ENCODE data around the gene HDGFL1.

Gene HDGFL1

DNA sequence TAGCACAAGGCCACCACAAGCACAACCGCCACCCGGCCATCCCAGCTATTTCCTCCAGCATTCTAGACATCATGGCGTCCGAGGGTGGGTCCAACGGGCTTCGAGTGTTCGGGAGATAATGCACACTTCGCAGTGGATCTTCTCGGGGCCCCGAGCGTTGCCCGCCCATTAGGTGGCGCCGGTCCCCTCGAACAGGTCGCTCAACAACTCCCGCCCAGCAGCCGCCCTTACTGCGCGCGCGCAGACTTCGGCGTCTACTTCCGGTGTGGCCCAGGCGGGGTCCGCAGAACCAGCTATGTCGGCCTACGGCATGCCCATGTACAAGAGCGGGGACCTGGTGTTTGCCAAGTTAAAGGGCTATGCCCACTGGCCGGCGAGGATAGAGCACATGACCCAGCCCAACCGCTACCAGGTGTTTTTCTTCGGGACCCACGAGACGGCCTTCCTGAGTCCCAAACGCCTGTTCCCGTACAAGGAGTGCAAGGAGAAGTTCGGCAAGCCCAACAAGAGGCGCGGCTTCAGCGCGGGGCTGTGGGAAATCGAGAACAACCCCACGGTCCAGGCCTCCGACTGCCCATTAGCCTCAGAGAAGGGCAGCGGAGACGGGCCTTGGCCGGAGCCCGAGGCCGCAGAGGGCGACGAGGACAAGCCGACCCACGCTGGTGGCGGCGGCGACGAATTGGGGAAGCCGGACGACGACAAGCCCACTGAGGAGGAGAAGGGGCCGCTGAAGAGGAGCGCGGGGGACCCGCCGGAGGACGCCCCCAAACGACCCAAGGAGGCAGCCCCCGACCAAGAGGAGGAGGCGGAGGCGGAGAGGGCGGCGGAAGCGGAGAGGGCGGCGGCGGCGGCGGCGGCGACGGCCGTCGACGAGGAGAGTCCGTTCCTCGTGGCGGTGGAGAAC lies at the start of gene HDGFL1:
Gene HDGFL1 (plus strand): TSS at position 286 of the 904 bp plus-strand sequence. CDS start 10 bp downstream, at position 296.
- no peak for DNase-seq

- no peak for DNase-seq
Observed at GRCh38 chr6:22521035-22521434, 48.3 kb upstream of the HDGFL1 start.

GRCh38 chr6:22526736-22527135 lies 42.6 kb upstream of the HDGFL1 start:
- DNase-seq = no peak

GRCh38 chr6:22529866-22530265 lies 39.5 kb upstream of the HDGFL1 start:
- no peak for DNase-seq

DNA sequence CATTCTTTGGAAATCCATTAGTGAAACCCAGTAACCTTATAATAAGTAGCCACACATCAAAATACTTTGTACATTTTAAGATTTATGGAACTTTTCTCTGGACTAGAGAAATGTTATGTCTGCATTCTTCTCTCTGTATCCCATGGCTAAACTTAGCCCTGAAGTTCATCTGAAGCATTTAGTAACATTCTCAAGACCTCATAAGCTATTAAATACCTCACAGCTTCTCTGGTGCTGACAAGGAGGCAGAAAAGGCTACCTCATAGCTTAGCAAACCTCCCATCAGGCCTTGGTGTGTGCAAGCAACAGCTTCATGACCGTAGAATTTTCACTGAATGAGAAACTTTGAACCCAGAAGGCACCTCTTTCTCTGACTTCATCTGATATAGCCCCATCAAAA lies 38.9 kb upstream of the HDGFL1 start:
- no peak for DNase-seq

DNA sequence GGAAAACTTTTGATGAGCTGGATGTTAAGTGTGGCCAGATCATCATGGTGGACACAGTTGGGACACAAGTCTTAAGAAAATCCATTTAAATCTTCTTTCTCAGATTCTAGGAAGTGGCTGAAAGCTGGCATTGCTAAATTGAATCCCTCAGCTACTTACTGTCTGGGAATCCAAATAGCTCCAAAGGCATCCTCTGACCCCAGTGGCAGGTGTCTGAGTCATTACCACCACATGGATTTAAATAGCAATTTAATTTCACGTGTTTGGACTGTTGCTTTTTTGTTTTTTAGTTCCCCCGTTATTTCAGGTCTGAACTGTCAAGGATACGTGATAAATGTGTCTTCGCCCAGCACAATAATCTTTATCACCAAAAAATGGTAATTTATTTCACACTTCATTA lies 33.2 kb upstream of the HDGFL1 start:
- no peak for DNase-seq

GRCh38 chr6:22544476-22544875 lies 24.9 kb upstream of the HDGFL1 start:
- no peak for DNase-seq

DNA sequence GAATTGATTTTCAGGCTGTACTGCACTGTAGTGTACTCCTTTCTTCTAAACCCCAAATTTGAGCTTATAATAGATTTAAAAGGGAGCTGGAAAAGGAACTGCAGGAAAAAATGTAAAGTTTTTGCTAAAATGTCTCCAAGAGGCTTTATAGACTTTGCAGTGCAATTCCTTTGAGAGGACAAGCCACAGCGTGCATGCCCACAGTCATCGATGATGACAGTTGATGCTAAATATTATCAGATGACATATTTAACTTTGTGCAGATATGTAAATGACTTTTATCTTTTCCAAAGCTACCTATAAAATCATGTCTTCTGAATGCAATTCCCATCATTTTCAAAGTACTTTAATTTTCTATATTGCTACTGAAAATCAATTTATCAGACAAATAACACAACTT lies 24.3 kb upstream of the HDGFL1 start:
- no peak for DNase-seq

GRCh38 chr6:22546236-22546635 lies 23.1 kb upstream of the HDGFL1 start:
- DNase-seq = no peak

DNA sequence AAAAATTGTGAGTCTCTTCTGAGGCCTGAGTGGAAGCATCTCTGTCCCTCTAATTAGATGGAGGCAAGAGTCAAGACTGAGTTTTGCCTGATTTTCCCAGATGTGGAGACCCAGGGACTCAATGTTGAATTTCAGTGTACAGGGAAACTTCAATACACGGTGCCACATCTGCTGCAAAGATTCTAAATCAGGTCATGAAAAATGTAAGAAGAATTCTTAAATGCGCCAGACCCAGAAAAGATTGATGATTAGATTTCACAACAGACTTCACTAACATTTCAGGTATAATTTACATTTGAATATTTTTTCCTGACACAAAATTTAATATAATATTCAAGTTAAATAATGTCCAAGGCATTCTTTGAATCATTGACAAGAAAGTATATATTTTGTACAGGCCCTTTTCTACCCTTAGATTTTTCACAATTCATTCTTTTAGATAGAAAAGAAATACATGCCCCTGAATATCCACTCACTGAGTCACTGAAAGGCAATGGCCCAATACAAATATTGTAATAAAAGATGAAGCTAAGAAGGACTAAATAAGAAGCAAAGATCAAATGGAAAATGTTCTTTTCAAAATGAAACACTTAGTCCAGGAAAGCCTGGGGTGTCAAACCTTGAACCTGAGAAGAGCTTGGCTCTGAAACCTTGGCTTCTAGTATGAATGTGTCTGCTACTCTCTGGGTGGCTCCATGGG lies 18.2 kb upstream of the HDGFL1 start:
- DNase-seq = no peak

- no peak for DNase-seq
Observed at GRCh38 chr6:22556266-22556665, 13.1 kb upstream of the HDGFL1 start.

DNA sequence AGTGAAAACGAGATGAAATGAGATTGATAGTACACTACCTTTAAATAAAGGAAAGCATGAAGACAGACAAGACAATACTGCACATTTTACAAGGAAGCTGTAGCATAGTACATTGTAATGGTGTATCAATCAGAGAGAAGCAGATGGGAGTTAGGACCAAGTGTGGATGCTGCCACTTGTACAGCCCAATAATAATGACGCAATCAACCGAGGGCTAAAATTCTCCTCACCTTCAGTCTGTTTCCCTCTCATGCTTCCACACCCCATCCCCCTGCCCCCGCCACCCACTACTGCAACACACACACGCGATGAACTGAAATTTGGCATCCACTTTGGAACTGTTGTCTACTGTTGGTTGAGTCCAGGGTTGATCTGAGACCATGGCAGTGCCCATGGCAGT lies 12.4 kb upstream of the HDGFL1 start:
- DNase-seq = no peak

DNA sequence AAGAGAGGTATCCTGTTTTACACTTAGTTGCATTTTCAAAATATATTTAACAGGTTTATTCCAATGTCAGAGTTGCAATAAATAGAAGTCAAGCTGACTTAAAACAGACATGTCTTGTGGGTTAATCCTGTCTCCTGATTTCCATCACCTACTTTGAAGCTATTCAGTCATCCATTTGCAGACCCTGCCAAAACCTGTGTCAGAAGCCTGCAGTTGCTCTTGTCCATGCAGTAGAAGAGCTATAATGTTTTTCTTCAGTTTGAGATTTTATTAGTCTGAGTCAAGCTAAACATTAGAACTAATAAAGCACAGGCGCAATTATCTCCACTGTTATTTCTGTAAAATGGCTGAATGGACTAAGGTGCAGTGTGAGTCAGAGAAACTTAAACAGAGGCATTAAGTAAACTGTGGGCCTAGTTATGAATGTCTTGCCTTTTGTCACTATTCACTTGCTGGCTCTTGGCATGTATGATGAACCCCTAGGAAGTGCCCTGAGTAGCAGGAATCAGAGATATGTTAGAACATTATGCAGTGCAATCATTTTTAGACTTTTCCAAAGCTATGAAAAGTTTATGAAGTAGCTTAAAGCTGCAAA lies 11.0 kb upstream of the HDGFL1 start:
- no peak for DNase-seq

- no peak for DNase-seq
Observed at GRCh38 chr6:22568854-22569253, 512 bp upstream of the HDGFL1 start.

GRCh38 chr6:22570185-22570551 lies 802 bp downstream of the HDGFL1 start:
- no peak for DNase-seq

DNA sequence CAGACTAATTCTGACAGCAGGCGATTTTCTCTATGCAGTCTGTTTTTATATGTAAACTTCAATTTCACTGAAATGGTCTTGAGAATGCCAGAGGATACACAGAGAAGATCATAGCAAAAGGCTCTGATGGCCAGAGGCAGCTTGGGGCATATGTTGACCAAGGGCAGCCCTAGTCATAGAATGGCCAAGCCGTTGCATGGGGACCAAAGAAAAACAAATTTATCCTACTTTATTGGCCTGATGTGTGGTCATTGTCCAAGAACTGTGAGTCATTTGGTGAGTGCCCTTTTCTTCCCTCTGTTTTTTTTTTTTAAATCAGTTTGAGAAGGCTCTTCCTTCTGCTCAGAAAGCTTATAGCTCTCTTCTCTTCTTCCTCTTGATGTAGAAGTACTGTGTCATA lies 5.8 kb downstream of the HDGFL1 start:
- DNase-seq = no peak

GRCh38 chr6:22579439-22579838 lies 10.1 kb downstream of the HDGFL1 start:
- DNase-seq = no peak

DNA sequence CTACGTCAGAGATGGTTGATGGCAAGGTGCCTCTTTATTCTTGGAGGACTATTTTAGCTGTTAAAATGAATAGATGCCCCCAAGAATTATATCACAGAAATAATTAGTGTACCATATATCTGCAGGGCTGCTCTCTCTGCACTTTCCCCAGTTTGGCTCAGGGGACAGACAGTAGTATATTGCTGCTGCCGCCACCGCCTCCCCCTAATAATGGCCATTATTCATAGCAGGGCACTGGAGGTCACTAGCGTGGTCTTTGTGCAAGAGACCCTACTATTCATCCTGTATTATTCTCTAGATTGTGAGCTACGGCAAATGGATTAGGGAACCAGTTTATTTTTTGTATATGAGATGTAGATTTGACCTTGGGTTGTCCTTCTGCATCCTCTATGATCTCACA lies 11.0 kb downstream of the HDGFL1 start:
- no peak for DNase-seq

DNA sequence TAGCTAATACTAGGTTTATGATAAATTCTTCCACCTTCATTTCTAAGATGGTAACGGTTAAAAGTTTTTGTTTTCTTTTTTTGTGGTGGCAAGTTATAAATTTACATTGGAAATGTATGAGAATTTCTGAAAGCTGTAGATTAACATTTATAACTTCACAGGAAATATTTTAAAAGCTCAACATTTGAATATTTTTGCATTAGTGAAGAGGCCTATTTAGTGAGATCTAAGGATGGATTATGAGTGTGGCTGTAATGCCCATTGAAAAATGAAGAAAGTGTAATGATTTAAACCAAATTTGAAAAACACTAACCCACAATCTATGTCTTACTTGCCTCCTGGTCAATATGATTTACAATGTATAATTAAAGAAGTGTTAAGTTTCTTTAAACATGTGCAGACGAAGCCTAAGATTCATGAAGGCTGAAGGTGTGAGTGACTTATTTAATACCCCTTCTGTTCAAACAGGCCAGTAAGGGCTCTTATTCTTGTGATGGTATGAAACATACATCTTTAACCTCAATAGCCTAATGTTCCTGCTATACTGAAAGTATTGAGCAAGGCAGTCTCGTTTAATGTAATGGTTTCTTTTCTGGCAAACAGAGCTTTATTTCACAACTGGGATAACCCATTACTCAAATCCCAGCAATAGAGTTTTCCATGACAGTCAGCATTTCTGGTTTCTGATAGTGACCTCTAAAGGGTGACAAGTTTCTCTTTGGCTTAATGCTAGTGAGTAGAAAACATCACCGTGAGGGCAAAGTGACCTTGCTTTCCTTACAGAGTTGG lies 13.2 kb downstream of the HDGFL1 start:
- DNase-seq = no peak

GRCh38 chr6:22583230-22583629 lies 13.9 kb downstream of the HDGFL1 start:
- DNase-seq = no peak

DNA sequence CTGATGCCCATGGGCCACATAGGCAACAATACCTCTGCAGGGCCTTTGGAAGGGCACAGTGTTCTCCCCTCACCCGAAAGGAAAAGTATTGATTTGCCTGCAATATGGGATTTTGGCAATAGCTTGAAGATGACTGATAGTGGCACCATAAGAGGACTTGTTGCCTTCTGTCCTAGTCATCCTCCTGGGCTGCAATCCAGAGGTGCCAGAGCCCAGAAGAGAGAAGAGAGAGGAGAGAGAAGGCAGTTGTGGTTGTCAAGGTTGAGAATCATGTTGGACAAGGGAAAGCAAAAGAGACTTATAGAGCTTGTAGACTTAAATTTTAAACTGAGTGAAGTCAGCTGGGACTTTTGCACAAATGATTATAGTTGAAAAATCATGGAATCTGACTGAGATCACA lies 14.6 kb downstream of the HDGFL1 start:
- no peak for DNase-seq

- no peak for DNase-seq
Observed at GRCh38 chr6:22589118-22589517, 19.8 kb downstream of the HDGFL1 start.

- no peak for DNase-seq
Observed at GRCh38 chr6:22590423-22590822, 21.1 kb downstream of the HDGFL1 start.

All from C1 segment of cervical spinal cord (tissue), 14 donors.